Measurements from ENCODE around the gene NHEJ1. TPM values are rescaled to one million over a fixed set of nuclear protein-coding genes. Genes with fewer than 3 reads are reported as not detected.
"Not testable (repeated sequence)": the region's sequence is repeated elsewhere in the genome, so short reads cannot be mapped to it uniquely, and the experiment has no call there.

The NHEJ1 gene
- total RNA-seq, 1 donor from 2014 or later, result 19.6 TPM

GRCh38 chr2:219206328-219207133, 45.9 kb upstream of the NHEJ1 start, which contains the start of gene ZFAND2B:
Gene ZFAND2B (plus strand): TSS chr2:219206782. CDS start chr2:219206988, 206 bp downstream.
- Mint-ChIP-seq H3K4me1 (ENCODE audit: unreplicated experiment) (peaks cover 18% of the 10 kb centered on the region), H3K27me3 (peaks cover 8% of the 10 kb centered on the region), H3K36me3 (no peaks in the 10 kb centered on the region), H3K9me3 (no peaks in the 10 kb centered on the region), H3K27ac (peak within 1 kb of the TSS; percentile 98), H3K4me3 (peak within 1 kb of the TSS; percentile 97)
- peak; percentile 43 for TF ChIP-seq CTCF (conservative IDR thresholded peaks at IDR 0.05)
- peak; percentile 97 for DNase-seq (ENCODE audit: extremely low spot score, unreplicated experiment)

GRCh38 chr2:219205981-219206327, 45.3 kb upstream of the NHEJ1 start:
- H3K9me3 Mint-ChIP-seq, result no peaks in the 10 kb centered on the region
- no peaks in the 10 kb centered on the region for H3K36me3 Mint-ChIP-seq
- H3K27ac Mint-ChIP-seq, result peak overlapping the region; percentile 98
- peaks cover 8% of the 10 kb centered on the region for H3K27me3 Mint-ChIP-seq
- DNase-seq (ENCODE audit: extremely low spot score, unreplicated experiment), result no peak
- peak overlapping the region; percentile 97 for H3K4me3 Mint-ChIP-seq
- peaks cover 18% of the 10 kb centered on the region for H3K4me1 Mint-ChIP-seq (ENCODE audit: unreplicated experiment)
- TF ChIP-seq CTCF (conservative IDR thresholded peaks at IDR 0.05), result no peak

GRCh38 chr2:219205165-219205538, 44.5 kb upstream of the NHEJ1 start:
- Mint-ChIP-seq H3K4me1 (ENCODE audit: unreplicated experiment) (peaks cover 18% of the 10 kb centered on the region), H3K36me3 (no peaks in the 10 kb centered on the region), H3K27me3 (peaks cover 8% of the 10 kb centered on the region), H3K27ac (no peak overlapping the region), H3K9me3 (no peaks in the 10 kb centered on the region), H3K4me3 (peak overlapping the region; percentile 51)
- no peak for DNase-seq (ENCODE audit: extremely low spot score, unreplicated experiment)
- no peak for TF ChIP-seq CTCF (conservative IDR thresholded peaks at IDR 0.05)

- no peak overlapping the region for H3K4me3 Mint-ChIP-seq
- peaks cover 18% of the 10 kb centered on the region for H3K4me1 Mint-ChIP-seq (ENCODE audit: unreplicated experiment)
- no peaks in the 10 kb centered on the region for H3K9me3 Mint-ChIP-seq
- no peak for DNase-seq (ENCODE audit: extremely low spot score, unreplicated experiment)
- H3K27me3 Mint-ChIP-seq, result peaks cover 9% of the 10 kb centered on the region
- no peaks in the 10 kb centered on the region for H3K36me3 Mint-ChIP-seq
- no peak overlapping the region for H3K27ac Mint-ChIP-seq
- no peak for TF ChIP-seq CTCF (conservative IDR thresholded peaks at IDR 0.05)
Measured at GRCh38 chr2:219204425-219205164, 44.0 kb upstream of the NHEJ1 start.

- H3K9me3 Mint-ChIP-seq; H3K4me1 Mint-ChIP-seq (ENCODE audit: unreplicated experiment); H3K4me3 Mint-ChIP-seq; DNase-seq (ENCODE audit: extremely low spot score, unreplicated experiment); H3K36me3 Mint-ChIP-seq; H3K27ac Mint-ChIP-seq: not testable (repeated sequence)
- H3K27me3 Mint-ChIP-seq, result peaks cover 16% of the 10 kb centered on the region
Measured at GRCh38 chr2:219201331-219201730, 40.7 kb upstream of the NHEJ1 start.

- H3K27me3 Mint-ChIP-seq, result peaks cover 13% of the 10 kb centered on the region
- not testable (repeated sequence) for H3K4me3 Mint-ChIP-seq; H3K4me1 Mint-ChIP-seq (ENCODE audit: unreplicated experiment); DNase-seq (ENCODE audit: extremely low spot score, unreplicated experiment); H3K27ac Mint-ChIP-seq; H3K9me3 Mint-ChIP-seq; H3K36me3 Mint-ChIP-seq
Measured at GRCh38 chr2:219200502-219201326, 40.1 kb upstream of the NHEJ1 start.
